PC-3 (cell line): ENCODE results near the gene ETV3.

Source experiments
- EZH2phosphoT487 ChIP-seq: fragments of 300-600 bp; sonication (generic); IDR thresholded peaks from 2 replicates; pipeline ENCODE4 v1.6.1; 2018; ENCODE audit warnings: mild to moderate bottlenecking, antibody characterized with exemption, low read length, borderline replicate concordance
- TF ChIP-seq, protein P1 (sequence below): fragments of 300-600 bp; sonication (generic); conservative IDR thresholded peaks from 2 replicates; pipeline ENCODE4 v1.5.1; 2017; ENCODE audit warnings: antibody characterized with exemption, low read depth, mild to moderate bottlenecking, low read length

DNA sequence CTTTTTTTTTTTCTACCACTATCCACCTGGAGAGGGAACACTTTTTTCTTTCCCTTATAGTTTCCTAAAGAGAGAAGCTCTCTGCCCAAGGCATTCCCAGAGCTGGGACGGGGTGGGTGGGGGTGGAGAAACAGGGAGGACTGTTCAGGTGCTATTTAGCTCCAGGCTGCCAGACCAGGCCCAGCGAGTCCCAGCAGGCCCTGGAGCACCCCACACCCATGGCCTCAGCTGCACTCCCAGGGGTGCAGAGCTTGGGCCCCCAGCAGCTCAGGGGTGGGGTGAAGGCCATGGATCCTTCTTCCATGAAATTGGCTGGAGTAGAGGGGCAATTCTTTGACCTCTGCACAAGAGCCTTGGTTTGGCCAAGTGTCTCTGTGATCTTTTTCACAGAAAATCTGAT is 42.6 kb downstream of the ETV3 start:
- TF ChIP-seq, protein P1, sequence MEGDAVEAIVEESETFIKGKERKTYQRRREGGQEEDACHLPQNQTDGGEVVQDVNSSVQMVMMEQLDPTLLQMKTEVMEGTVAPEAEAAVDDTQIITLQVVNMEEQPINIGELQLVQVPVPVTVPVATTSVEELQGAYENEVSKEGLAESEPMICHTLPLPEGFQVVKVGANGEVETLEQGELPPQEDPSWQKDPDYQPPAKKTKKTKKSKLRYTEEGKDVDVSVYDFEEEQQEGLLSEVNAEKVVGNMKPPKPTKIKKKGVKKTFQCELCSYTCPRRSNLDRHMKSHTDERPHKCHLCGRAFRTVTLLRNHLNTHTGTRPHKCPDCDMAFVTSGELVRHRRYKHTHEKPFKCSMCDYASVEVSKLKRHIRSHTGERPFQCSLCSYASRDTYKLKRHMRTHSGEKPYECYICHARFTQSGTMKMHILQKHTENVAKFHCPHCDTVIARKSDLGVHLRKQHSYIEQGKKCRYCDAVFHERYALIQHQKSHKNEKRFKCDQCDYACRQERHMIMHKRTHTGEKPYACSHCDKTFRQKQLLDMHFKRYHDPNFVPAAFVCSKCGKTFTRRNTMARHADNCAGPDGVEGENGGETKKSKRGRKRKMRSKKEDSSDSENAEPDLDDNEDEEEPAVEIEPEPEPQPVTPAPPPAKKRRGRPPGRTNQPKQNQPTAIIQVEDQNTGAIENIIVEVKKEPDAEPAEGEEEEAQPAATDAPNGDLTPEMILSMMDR = no peak
- TF ChIP-seq EZH2phosphoT487 = no peak
